Effector memory CD4-positive, alpha-beta T cell (primary cell): ENCODE results near the gene ABCC3.

ENCODE experiments used
- DNase-seq, 3 donors: peaks; one replicate each; pipeline ENCODE4 v3.0.0-alpha.2; 2020
- H3K27ac ChIP-seq: 2 replicates; pipeline ENCODE4 v1.7.0; 2013; ENCODE audit warnings: mild to moderate bottlenecking, low read length, moderate library complexity; ENCODE audit not compliant: insufficient read depth, poor library complexity, severe bottlenecking
- H3K27me3 ChIP-seq: replicated peaks from 2 replicates; pipeline ENCODE4 v1.7.0; 2013; ENCODE audit warnings: mild to moderate bottlenecking, low read length; ENCODE audit not compliant: insufficient read depth, control insufficient read depth, poor library complexity, severe bottlenecking
- H3K36me3 ChIP-seq: 2 replicates; pipeline ENCODE4 v1.7.0; 2013; ENCODE audit warnings: mild to moderate bottlenecking, low read length, moderate library complexity; ENCODE audit not compliant: control insufficient read depth, insufficient read depth
- H3K4me1 ChIP-seq: 2 replicates; pipeline ENCODE4 v1.7.0; 2013; ENCODE audit warnings: low read length, mild to moderate bottlenecking; ENCODE audit not compliant: control insufficient read depth, insufficient read depth, poor library complexity, severe bottlenecking
- H3K4me3 ChIP-seq: 2 replicates; pipeline ENCODE4 v1.7.0; 2013; ENCODE audit warnings: low read length, low read depth, mild to moderate bottlenecking; ENCODE audit not compliant: insufficient read depth, poor library complexity, severe bottlenecking
- H3K9me3 ChIP-seq: 2 replicates; pipeline ENCODE4 v1.7.0; 2013; ENCODE audit warnings: mild to moderate bottlenecking, low read length, moderate library complexity; ENCODE audit not compliant: control insufficient read depth

Gene ABCC3

DNA sequence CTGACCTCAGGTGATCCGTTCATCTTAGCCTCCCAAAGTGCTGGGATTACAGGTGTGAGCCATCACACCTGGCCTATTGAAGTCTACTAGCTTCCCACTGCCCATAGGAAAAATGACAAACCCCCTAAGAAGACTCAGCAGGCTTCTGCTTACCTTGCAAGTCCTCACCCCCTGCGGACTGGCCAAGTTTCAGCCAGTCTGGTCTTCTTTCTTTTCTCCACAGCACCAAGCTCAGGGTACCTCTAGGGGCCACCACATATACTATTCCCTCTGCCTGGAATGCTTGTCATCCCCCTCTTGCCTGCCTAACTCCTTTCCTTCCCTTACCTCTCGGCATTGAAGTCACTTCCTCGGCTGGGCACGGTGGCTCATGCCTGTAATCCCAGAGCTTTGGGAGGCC lies 31.2 kb downstream of the ABCC3 start:
- Histone ChIP-seq H3K4me1 (no peaks in the 10 kb centered on the region), H3K27me3 (no peaks in the 10 kb centered on the region), H3K4me3 (no peak overlapping the region), H3K9me3 (no peaks in the 10 kb centered on the region), H3K27ac (no peak overlapping the region), H3K36me3 (no peaks in the 10 kb centered on the region)
- no peak for DNase-seq

DNA sequence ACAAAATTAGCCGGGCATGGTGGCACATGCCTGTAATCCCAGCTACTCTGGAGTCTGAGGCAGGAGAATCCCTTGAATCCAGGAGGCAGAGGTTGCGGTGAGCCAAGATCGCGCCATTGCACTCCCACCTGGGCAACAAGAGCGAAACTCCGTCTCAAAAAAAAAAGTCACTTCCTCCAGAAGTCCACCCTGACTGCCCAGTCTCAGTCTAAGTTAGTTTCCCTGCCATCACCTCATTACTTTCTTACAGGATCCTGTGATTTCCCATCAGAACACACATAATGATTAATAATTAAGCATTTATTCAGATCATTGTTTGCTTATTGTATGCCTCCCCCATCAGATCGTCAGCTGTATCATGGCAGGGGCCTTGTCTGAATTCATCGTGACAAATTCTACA lies 31.6 kb downstream of the ABCC3 start:
- Histone ChIP-seq H3K27ac (no peak overlapping the region), H3K4me1 (no peaks in the 10 kb centered on the region), H3K4me3 (no peak overlapping the region), H3K36me3 (no peaks in the 10 kb centered on the region), H3K27me3 (no peaks in the 10 kb centered on the region), H3K9me3 (no peaks in the 10 kb centered on the region)
- DNase-seq: no peak

DNA sequence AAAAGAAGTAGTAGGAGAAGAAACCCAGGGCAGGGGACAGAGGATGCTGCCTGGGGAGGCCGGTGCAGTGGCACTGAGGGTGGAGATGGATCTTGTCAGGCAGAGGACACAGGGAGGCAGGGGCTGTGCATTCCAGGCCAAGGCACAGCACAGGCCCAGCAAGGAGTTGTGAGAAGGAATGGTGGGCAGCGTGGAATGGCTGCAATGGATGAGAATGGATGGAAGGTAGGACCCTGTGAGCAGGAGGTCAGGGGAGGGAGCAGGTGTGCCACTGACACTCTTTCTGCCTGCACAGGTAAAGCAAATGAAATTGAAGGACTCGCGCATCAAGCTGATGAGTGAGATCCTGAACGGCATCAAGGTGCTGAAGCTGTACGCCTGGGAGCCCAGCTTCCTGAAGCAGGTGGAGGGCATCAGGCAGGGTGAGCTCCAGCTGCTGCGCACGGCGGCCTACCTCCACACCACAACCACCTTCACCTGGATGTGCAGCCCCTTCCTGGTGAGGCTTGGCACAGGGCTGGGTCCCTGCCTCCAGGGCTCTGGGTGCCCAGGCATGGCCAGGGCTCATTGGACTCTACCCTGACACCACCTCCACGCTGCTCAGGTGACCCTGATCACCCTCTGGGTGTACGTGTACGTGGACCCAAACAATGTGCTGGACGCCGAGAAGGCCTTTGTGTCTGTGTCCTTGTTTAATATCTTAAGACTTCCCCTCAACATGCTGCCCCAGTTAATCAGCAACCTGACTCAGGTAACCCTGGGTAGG lies 32.8 kb downstream of the ABCC3 start:
- Histone ChIP-seq H3K4me3 (no peak overlapping the region), H3K27ac (no peak overlapping the region), H3K27me3 (no peaks in the 10 kb centered on the region), H3K4me1 (no peaks in the 10 kb centered on the region), H3K9me3 (no peaks in the 10 kb centered on the region), H3K36me3 (no peaks in the 10 kb centered on the region)
- DNase-seq: no peak

DNA sequence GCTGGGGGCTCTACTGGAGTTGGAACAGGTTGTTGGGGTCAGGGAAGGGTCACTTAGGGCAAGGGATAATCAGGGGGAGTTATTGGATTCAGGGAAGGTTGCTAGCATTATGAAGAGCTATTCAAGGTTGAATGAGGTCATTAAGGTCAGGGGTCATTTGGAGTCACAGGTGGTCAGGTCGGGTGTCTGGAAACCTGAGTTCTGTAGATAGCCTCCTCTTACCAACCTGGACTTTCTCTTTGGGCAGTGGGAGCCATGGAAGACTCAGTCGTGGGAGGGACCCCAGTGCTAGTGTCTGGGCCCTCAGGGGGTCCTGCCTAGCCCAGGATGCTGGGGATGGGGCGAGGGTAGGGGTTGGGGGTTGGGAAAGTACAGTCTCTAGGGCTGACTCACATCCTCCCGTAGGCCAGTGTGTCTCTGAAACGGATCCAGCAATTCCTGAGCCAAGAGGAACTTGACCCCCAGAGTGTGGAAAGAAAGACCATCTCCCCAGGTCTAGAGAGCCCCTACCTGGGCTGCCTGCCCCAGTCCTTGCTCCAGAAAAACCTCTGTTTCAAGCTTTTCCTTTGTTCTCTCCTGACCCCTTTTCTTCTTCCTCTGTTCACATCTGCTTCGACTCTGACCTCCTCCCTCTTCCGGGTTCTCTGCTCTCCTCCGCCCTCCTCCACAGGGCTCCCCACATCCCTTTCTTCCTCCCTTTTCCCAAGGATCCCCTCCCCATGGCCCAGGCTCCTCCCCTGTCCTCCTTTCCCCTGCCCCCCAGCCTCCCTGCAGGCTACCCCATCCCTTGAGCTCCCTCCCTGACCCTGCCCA lies 33.5 kb downstream of the ABCC3 start:
- Histone ChIP-seq H3K9me3 (no peaks in the 10 kb centered on the region), H3K27ac (no peak overlapping the region), H3K4me3 (no peak overlapping the region), H3K27me3 (no peaks in the 10 kb centered on the region), H3K4me1 (no peaks in the 10 kb centered on the region), H3K36me3 (no peaks in the 10 kb centered on the region)
- DNase-seq: no peak

DNA sequence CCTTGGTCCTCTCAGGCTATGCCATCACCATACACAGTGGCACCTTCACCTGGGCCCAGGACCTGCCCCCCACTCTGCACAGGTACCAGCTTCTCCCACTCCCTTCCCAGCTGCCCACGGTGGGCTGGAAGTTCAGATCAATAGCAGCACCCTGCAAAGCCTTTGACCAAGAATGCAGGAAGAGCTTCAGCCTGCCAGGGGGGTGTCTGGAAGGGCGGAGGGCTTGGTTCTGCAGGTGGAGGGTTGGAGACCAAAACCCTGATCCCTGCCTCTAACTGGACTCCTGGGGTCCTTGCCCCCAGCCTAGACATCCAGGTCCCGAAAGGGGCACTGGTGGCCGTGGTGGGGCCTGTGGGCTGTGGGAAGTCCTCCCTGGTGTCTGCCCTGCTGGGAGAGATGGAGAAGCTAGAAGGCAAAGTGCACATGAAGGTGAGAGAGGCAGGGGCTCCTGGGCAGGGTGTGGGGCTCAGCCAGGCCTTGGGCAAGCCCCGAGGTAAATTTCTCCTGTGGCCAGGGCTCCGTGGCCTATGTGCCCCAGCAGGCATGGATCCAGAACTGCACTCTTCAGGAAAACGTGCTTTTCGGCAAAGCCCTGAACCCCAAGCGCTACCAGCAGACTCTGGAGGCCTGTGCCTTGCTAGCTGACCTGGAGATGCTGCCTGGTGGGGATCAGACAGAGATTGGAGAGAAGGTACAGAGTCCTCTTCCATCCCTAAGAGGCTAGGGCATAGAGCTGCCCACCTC lies 34.3 kb downstream of the ABCC3 start:
- H3K27me3 ChIP-seq: no peaks in the 10 kb centered on the region
- no peaks in the 10 kb centered on the region for H3K9me3 ChIP-seq
- H3K27ac ChIP-seq: no peak overlapping the region
- no peaks in the 10 kb centered on the region for H3K4me1 ChIP-seq
- no peaks in the 10 kb centered on the region for H3K36me3 ChIP-seq
- no peak for DNase-seq
- no peak overlapping the region for H3K4me3 ChIP-seq

DNA sequence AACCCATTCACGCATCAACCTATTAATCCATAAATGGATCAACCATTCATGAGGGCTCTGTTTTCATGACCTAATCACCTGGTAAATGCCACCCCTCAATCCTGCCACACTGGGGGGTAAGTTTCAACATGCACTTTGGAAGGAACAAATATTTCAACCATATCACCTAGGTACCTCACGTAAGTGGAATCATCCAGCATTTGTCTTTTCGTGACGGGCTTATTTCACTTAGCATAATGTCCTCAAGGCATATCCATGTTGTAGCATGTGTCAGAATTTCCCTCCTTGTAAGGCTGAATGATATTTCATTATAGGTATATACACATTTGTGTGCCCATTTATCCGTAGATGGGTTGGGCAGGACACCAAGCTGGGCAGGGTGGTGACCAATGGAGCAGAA lies 37.4 kb downstream of the ABCC3 start:
- no peak for DNase-seq
- Histone ChIP-seq H3K27me3 (no peaks in the 10 kb centered on the region), H3K36me3 (no peaks in the 10 kb centered on the region), H3K27ac (no peak overlapping the region), H3K4me3 (no peak overlapping the region), H3K9me3 (no peaks in the 10 kb centered on the region), H3K4me1 (no peaks in the 10 kb centered on the region)

DNA sequence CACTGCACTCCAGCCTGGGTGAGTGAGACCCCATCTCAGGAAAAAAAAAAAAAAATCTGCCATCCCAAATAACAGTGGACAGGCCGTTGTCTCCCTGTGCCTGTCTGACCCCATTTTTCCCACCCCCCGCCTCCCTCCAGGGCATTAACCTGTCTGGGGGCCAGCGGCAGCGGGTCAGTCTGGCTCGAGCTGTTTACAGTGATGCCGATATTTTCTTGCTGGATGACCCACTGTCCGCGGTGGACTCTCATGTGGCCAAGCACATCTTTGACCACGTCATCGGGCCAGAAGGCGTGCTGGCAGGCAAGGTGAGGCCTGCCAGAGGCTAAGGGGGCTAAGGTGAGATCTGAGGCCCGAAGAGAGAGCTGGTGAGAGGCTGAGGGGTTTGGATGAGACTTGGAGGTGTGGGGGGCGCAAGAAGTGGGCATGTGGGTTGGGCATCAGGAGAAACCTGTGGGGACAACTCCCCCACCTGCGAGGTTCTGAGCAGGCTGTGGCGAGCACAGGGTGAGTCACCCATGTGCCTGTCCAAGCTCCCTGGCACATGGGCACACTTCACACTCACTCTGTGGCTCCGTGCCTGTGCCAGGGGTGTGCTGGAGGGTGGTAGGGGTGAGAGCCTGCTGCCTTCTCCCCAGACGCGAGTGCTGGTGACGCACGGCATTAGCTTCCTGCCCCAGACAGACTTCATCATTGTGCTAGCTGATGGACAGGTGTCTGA lies 38.3 kb downstream of the ABCC3 start:
- Histone ChIP-seq H3K36me3 (no peaks in the 10 kb centered on the region), H3K27me3 (no peaks in the 10 kb centered on the region), H3K4me1 (no peaks in the 10 kb centered on the region), H3K4me3 (no peak overlapping the region), H3K27ac (no peak overlapping the region), H3K9me3 (no peaks in the 10 kb centered on the region)
- no peak for DNase-seq

DNA sequence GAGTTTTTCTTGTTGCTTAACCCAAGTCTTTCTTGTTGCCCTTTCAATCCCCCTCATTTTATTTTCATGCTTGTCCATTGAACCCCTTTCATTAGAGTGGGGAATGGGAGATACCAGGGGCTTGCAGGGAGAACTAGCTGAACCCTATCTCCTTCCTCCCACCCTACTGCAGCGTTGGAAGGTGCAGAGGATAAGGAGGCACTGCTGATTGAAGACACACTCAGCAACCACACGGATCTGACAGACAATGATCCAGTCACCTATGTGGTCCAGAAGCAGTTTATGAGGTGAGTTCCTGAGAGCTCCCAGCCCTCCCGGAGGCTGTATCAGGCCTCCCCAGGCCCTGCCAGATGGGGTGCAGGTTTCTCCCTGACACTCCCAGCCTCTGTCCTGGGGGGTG lies 40.5 kb downstream of the ABCC3 start:
- DNase-seq: no peak
- H3K36me3 ChIP-seq: no peaks in the 10 kb centered on the region
- no peaks in the 10 kb centered on the region for H3K9me3 ChIP-seq
- H3K4me1 ChIP-seq: no peaks in the 10 kb centered on the region
- no peaks in the 10 kb centered on the region for H3K27me3 ChIP-seq
- no peak overlapping the region for H3K4me3 ChIP-seq
- H3K27ac ChIP-seq: no peak overlapping the region

DNA sequence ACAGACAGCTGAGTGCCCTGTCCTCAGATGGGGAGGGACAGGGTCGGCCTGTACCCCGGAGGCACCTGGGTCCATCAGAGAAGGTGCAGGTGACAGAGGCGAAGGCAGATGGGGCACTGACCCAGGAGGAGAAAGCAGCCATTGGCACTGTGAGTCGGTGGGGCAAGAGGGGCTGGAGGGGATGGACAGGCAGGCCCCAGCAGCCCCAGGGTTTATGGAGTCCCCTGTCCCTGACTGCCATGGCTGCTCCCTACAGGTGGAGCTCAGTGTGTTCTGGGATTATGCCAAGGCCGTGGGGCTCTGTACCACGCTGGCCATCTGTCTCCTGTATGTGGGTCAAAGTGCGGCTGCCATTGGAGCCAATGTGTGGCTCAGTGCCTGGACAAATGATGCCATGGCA lies 40.9 kb downstream of the ABCC3 start:
- H3K9me3 ChIP-seq: no peaks in the 10 kb centered on the region
- H3K4me1 ChIP-seq: no peaks in the 10 kb centered on the region
- no peaks in the 10 kb centered on the region for H3K27me3 ChIP-seq
- H3K4me3 ChIP-seq: no peak overlapping the region
- no peak for DNase-seq
- no peaks in the 10 kb centered on the region for H3K36me3 ChIP-seq
- no peak overlapping the region for H3K27ac ChIP-seq
